GM19240 (cell line): Measurements from ENCODE around the gene UBE2Q2.
"Not testable (repeated sequence)": the region's sequence is repeated elsewhere in the genome, so short reads cannot be mapped to it uniquely, and the experiment has no call there.

Experiments used
- DNase-seq: peaks from one replicate; pipeline ENCODE4 v3.0.0; 2011; ENCODE audit warnings: low spot score; ENCODE audit not compliant: insufficient read length

UBE2Q2 gene

DNA sequence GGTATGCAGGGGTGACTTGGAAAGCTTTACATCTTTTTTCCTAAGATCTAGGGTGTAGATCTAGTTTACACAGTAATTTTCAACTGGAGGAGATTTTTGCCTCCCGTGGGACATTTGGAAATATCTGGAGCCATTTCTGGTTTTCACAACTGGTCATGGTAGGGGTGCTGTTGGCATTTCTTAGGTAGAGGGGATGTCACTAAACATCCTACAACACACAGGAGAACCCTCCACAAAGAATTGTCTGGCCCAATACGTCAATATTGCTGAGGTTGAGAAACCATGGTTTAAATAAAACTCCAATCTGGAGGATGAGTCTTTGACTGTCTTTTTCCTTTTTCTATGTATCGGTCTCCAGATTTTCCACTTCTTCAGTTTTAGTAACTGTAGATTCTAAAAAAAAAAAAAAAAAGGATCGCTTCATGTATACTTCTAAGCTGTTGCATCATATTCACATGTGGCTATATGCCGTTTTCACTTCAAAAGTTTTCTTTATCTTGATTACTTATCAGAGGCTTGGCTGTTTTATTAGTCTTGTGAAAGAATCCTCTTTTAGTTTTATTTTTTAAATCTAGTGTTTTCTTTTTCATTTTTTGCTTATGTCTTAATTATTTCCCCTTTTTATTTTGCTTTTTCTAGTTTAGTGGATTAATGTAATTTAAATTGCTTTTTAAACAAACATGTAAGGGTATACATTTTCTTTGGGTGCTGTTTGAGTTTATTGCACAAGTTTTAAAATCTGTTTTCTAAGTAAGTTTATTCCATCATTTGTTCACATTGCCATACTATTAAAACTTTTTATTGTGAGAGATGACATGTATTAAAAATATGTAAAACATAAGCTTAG lies 21.2 kb downstream of the UBE2Q2 start:
- no peak for DNase-seq

DNA sequence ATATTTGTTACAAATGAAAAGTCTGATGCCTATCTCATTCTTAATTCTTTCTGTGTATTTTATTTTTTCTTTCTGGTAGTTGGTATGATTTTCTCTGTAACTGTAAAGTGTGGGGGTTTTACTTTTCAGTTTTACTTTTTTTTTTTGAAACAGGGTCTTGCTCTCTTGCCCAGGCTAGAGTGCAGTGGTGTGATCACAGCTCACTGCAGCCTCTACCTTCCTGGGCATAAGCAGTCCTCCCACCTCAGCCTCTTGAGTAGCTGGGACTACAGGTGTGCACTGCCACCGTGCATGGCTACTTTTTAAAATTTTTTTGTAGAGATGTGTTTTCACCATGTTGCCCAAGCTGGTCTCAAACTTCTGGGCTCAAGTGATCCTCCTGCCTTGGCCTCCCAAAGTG lies 22.8 kb downstream of the UBE2Q2 start:
- DNase-seq: not testable (repeated sequence)

DNA sequence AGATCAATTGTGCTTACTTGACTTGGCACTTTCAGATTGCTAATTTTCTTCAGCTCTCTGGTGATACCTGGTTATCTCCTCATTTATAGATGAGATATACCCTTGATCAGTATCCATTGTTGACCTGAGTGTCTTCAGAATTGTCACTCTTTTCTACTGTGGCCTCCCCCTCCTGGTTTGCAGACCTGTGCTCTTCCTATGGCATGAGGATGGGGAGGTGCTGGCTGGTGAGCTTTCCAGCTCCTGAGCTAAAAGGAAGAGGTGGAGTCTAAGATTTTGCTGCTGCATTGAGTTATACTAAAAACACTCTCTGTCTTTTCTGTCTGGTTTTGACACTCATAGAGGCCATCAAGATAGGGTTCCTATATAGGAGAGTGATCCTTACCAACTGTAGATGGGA lies 23.7 kb downstream of the UBE2Q2 start:
- DNase-seq: no peak

DNA sequence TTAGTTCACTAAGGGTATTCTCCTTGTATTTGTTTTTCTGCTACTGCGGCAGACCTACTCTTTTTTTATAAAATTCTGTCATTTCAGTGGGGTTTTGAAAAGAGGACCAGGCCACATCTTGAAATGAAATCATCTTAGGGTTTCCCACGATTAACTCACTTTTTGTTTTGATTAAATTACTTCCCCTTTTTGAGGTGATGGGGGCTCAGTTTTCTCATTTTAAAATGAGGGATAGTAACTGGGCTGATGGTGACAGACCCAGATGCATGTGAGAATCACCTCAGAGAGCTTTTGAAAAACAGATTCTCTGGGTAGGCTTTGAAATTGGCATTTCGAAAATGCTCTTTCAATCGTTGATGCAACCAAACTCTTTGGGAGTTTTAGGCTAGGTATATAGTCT lies 24.2 kb downstream of the UBE2Q2 start:
- DNase-seq: no peak

DNA sequence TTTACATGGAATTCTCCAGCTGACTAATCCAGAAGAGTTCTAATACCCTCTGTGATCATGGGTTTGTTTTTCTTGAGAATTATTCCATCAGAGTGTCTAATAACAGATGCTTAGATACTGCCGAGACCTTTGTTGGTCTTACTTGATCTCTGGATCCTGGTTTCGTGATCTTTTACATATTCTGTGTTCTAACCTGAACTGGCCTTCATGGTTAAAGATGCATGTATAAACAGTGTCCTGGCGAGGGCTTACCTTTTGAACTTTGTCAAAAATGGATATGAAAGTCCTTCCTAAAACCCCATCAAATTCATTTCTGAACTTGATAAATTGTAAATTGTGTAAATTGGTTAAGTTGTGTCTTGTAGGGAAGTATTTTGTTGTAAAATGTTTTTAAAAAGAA lies 24.8 kb downstream of the UBE2Q2 start:
- DNase-seq: no peak

DNA sequence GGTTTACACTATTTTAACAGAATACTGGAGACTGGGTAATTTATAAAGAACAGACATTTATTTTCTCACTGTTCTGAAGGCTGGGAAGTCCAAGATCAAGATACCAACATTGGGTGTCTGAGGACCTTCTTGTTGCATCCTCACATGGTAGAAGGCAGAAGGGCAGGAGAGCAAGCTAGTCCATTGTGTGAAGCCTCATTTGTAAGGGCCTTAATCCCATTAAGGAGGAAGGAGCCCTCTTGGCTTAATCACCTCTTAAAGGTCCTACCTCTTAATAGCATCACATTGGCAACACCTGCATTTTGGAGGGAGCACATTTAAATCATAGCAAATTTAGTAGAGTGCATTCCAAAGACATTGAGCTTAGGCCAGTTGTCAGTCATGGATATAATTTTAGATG lies 26.2 kb downstream of the UBE2Q2 start:
- DNase-seq: no peak

DNA sequence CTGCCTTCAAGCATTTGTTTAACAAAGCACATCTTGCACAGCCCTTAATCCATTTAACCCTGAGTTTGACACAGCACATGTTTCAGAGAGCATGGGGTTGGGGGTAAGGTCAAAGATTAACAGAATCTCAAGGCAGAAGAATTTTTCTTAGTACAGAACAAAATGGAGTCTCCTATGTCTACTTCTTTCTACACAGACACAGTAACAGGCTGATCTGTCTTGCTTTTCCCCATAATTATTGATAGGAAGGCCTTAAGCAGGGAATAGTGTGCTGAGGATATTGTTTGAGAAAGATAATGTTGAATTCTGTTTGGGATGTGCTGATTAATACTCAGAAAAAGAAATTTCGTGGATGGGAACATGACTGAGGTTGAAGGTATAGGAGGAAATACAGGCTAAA lies 28.3 kb downstream of the UBE2Q2 start:
- not testable (repeated sequence) for DNase-seq

DNA sequence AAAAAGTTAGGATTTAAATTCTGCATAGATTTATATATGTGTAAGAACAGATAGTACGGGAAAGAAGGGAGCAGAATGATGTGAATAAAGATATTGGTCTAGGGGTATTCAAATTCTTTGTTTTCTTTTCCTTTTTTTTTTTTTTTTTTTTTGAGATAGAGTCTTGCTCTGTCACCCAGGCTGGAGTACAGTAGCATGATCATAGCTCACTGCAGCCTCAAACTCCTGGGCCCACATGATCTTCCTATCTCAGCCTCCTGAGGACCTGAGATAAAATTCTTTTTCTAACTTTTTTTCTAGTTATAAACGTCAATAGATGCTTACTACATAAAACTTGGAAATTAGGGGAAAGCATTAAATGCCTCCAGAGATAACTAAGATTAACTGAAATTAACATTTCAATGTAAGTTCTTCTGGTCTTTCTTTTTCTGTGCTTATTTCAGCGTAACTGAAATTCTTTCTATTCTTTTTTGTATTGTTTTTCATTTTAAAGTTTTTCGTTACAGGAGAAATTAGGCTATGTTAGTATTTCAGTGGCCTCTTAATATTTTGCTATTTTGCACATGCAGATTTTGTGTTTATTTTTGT lies 29.2 kb downstream of the UBE2Q2 start:
- no peak for DNase-seq

DNA sequence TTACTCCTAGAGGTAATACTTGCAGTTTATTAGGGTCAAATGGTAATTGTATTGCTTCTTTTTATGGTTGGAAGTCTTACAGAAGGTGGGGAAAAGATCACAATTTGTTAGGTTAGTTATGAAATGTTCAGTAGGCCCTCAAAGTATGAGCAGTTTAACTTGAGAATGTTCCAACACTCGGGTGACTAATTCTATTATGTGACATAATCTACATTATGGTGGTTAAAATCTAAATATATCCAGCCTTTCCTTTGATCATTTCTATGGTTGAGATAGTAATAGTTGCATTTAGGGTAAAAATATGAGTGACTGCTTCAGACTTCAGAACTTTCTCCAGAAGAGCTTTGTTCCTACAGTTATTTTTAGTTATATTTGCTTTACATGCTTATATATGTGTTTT lies 40.8 kb downstream of the UBE2Q2 start:
- no peak for DNase-seq

DNA sequence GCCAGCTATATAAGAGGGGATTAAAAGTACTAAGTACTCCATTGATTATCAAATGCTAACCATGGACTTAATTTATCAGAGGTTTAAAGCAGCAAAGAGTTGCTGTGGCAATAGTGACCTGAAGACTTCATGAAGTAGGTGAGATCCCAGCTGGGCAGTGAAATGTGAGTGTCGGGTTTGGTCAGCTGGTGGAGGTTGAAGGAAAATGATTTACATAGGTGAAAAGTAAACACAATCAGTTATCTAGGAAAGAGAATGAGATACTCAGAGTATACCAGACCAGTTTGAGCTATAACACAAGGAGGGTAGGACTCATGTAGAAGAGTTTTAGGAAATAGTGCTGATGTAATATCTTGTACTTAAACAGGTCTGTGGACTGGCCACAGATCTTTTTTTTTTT lies 43.9 kb downstream of the UBE2Q2 start:
- DNase-seq: no peak

DNA sequence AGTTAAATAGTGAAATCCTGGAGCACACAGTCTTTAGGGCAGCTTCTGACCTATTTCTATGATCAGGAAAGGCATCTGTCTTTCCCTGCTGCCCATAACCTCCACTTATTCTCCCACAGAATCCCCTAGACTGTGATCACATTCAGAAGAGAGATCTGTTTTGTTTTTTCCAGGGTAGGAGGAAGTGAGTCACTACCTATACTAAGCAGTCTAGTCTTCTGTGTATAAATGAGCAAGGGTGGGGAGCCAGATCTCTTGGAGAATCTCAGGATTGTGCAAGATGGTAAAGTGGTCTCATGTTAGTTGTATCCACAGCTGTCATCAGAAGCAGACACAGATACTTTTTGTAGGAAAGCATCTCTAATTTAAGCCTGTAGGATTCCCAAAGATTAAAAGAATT lies 48.6 kb downstream of the UBE2Q2 start:
- no peak for DNase-seq

DNA sequence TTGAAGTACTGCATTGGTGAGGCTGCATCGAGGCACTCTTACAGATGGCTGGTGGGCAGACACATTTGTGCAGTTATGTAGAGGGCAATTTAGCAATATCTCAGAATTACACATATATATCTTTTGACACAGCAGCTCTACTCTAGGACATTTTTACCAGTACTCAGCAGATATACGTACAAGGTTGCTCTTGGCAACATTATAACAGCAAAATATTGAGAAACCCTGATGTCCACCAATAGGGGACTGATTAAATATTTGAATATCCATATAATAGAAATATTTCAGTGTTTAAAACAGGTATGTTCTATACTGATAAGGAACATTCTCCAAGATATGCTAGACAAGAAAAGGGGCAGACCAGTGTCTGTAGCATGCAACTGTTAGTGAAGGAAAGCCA lies 52.5 kb downstream of the UBE2Q2 start:
- no peak for DNase-seq

DNA sequence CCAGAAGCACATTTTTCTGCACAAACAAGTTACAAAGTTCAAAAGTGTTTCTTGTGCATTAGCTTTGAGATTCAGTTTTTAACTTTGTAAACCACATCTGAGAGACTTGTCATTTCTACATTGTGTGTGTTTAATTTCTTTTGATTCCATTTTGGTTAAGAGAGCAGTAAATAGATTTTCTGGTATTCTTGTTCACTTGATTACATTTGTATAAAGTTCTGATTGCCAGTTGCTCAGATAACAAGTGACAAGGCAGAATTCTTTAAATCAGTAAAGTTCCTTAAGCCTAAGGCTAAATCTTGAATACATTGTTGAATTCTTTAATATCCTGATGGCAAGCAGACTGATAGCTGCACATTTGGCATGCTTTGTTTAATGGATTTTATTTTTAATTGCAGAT lies 57.3 kb downstream of the UBE2Q2 start:
- DNase-seq: no peak

DNA sequence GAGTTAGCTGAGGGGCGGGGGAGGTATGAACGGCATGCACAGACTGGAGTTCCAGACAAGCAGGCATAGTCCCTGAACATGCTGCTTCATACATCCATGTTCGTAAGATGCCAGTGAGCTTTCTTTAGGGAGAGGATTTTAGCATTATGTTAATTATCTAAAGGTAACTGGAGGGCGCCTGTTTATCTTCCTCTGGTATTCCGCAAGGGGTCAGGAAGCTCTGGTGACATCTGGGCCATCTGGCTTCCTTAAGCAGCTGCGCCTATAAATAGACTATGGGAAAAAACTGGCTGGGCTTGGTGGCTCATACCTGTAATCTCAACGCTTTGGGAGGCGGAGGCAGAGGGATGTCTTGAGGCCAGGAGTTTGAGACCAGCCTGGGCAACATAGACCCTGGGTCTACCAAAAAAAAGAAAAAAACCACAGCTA lies 58.9 kb downstream of the UBE2Q2 start:
- no peak for DNase-seq

DNA sequence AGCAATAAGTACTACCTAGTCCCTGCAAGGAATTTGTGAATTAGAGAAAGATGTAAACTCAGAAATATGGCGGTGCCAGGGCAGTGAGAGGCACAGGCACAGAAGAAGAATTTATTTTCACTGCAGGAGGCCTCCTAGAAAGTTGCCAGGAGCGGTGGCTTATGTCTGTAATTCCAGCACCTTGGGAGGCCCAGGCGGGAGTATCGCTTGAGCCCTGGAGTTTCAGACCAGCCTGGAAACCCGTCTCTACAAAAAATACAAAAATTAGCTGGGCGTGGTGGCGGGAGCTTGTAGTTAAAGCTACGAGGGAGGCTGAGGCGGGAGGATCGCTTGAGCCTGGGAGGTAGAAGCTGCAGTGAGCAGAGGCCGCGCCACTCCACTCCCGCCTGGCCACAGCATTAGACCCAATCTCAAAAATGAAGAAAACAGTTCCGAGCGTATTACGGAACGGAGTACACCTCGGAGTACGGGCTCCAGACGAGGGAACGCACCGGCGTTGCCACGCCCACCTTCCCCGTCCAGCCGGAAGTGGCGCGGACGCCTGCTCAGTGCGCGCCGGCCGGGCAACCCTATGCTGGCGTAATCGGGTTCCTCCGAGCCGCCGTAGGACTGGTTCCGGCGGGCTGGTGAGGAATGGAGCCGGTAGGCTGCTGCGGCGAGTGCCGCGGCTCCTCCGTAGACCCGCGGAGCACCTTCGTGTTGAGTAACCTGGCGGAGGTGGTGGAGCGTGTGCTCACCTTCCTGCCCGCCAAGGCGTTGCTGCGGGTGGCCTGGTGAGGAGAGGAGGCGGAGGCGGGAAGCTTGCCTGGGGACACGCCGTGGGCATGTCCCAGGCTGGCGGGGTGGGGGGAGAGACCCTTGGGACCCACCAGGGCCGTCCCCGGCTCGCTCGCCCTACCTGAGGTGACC lies 60.3 kb downstream of the UBE2Q2 start, which contains the start of gene FBXO22:
Gene FBXO22, plus strand, starts transcription at position 548 of the 909 bp plus-strand sequence. Its CDS starts 86 bp downstream, at position 634.
- DNase-seq: peak; percentile 64

DNA sequence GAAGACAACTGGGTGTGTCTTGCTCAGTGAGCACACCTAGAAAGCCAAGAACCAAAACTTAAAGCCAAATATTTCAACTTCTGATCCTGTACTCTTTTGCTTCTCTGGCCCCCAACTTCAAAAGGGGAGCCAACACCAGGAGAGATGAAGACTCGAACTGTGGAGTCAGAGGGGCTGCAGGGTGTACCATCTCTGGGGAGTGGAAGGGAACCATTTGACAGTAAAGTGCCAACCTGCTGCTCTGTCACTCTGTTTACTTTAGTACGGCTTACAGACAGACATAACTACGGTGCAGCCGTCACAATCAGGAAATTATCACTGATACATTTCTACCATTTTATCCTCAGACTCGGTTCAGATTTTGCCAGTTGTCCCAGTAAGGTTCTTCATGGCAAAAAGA lies 62.0 kb downstream of the UBE2Q2 start:
- no peak for DNase-seq

DNA sequence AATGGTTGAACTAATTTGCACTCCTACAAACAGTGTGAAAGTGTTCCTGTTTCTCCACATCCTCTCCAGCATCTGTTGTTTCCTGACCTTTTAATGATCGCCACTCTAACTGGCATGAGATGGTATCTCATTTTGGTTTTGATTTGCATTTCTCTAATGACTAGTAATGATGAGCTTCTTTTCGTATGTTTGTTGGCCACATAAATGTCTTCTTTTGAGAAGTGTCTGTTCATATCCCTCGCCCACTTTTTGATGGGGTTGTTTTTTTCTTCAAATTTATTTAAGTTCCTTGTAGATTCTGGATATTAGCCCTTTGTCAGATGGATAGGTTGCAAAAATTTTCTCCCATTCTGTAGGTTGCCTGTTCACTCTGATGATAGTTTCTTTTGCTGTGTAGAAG lies 67.1 kb downstream of the UBE2Q2 start:
- not testable (repeated sequence) for DNase-seq

DNA sequence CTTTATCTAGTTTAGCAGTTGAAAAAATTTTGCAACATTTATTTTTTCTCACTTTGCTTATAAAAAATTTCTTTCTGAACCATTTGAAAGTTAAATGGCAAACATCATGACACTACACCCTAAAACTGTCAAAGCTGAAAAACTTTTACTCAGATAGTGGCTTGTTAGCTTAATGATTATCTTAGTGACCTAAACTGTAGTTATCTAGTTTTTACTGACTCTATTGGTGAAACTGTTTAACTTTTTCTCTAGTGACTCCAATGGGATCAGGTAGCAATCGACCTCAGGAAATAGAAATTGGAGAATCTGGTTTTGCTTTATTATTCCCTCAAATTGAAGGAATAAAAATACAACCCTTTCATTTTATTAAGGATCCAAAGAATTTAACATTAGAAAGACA lies 73.7 kb downstream of the UBE2Q2 start:
- no peak for DNase-seq

DNA sequence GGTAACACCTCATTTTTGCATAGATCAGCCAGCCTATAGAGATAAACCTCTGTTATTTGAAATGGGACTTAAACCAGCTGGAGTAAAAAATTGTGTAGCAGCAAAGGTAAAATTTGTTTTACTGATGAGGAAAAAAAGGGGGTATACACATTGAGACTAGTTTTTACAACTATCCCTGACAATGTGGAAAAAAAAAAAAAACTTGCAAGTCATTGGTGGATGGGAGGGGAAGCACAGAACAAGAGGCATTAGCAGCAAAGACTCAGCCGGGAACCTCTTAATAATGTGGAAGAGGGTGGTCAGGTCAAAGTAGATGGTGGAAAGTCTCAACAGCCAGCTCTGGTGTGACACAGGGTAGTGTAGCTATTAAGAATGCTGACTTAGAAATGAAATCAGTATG lies 74.9 kb downstream of the UBE2Q2 start:
- no peak for DNase-seq

DNA sequence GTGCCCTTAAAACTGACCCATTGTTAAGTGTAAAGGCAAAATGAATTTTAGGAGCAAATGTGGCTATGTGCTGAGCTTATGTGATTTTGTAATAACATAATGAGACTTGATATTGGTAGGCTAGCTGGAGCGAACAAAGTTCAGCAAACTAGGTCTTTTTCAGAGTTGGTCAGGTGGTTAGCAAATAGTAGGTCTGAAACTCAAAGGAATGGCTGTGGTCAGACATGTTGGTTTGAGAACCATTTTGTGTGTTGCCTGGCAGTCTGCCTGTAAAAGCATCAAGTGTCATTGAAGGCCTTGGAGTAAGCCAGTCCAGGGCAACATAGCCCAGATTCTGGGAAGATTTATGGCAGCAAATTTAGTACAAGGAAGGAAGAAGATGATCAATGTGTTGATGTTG lies 76.8 kb downstream of the UBE2Q2 start:
- DNase-seq: no peak

DNA sequence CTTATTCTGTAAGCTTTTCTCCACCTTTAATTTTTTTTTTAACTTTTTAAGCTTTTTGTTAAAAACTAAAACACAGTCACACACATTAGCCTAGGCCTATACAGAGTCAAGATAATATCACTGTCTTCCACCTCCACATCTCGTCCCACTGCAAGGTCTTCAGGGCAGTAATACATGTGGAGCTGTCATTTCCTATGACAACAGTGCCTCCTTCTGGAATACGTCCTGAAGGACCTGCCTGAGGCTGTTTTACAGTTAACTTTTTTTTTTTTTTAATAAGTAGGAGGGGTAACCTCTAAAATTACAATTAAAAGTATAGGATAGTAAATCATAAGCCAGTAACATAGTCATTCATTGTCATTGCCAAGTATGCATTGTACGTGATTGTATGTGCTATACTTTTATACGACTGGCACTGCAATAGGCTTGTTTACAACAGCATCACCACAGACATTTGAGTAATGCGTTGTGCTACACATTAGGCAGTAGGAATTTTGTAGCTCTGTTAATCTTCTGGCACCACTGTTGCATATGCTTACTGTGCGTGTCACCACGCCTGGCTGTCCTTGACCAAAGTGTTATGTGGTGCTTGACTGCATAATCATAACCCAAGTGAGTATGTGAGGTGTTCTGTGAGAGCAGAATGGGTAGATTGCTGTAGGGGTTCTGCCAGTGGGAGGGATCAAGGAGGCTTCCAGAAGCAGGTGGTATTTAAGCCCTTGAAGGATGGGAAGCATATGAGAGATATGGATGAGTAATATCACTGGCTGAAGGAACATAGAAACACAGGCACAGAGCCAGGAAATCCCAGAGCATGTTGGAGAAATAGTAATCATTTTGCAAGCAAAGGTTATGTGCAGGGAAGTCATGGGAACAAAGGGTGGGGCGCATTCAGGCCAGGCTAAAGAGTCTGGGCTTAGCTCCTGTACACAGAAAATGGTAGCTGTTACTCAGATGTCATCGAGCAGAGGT lies 78.8 kb downstream of the UBE2Q2 start:
- no peak for DNase-seq
